Measurements from ENCODE around the gene DCANP1. TPM values are rescaled to one million over a fixed set of nuclear protein-coding genes. Genes with fewer than 3 reads are reported as not detected.

DCANP1 gene
- total and polyA plus RNA-seq, 2 experiments from 2014 or later, result not detected

DNA sequence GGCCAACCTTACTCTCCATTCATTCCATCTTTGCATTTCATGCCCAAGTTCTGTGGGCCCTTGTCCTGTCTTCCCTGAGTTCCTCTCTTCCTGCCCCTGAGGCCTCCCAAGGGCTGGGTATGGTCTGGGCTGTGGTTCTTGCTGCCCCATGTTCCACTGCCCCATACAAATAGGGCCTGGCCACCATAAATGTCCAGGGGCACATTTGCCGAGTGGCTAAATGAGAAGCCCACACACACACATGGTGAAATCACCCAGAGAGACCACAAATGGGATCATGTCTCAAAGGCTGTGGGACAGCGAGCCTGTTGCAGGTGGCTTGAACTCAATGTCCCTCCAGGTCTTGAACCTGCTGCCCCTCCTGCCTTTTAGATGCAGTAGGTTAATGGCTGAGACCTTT lies 3.8 kb upstream of the DCANP1 start:
- no peaks in the 10 kb centered on the region for H3K36me3 ChIP-seq
- H3K4me3 ChIP-seq, result no peak overlapping the region
- no peak overlapping the region for H3K27ac ChIP-seq
- DNase-seq (ENCODE audit: low read depth in 1 of 2, low spot score in 1 of 2), result no peak
- H3K9me3 ChIP-seq (ENCODE audit: low read depth), result no peaks in the 10 kb centered on the region
- no peaks in the 10 kb centered on the region for H3K4me1 ChIP-seq (ENCODE audit: low read depth)
- H3K27me3 ChIP-seq, result peaks cover 59% of the 10 kb centered on the region
- TF ChIP-seq, protein P1, sequence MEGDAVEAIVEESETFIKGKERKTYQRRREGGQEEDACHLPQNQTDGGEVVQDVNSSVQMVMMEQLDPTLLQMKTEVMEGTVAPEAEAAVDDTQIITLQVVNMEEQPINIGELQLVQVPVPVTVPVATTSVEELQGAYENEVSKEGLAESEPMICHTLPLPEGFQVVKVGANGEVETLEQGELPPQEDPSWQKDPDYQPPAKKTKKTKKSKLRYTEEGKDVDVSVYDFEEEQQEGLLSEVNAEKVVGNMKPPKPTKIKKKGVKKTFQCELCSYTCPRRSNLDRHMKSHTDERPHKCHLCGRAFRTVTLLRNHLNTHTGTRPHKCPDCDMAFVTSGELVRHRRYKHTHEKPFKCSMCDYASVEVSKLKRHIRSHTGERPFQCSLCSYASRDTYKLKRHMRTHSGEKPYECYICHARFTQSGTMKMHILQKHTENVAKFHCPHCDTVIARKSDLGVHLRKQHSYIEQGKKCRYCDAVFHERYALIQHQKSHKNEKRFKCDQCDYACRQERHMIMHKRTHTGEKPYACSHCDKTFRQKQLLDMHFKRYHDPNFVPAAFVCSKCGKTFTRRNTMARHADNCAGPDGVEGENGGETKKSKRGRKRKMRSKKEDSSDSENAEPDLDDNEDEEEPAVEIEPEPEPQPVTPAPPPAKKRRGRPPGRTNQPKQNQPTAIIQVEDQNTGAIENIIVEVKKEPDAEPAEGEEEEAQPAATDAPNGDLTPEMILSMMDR (IDR thresholded peaks at IDR 0.05; ENCODE audit: low read depth, low read length), result no peak

DNA sequence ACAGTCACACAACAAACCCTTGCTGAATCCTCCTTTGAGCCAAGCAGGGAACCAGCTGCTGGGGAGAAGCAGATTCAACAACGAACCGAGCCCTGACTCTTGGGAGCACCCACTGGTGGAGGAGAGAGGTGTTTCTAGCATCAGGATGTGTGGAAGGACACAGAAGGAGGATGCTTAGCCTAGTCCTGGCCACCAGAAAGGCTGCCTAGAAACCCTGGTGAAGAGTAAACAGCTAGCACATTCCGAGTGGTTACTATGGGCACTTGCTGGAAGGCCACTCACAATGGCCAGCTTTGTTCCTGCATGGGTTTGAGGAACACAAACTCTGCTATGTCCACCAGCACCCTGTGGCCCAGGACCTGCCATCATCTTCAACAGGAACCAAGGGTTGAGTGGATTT lies 3.2 kb upstream of the DCANP1 start:
- TF ChIP-seq, protein P1 (IDR thresholded peaks at IDR 0.05; ENCODE audit: low read depth, low read length), result no peak
- peaks cover 53% of the 10 kb centered on the region for H3K27me3 ChIP-seq
- H3K4me1 ChIP-seq (ENCODE audit: low read depth), result no peaks in the 10 kb centered on the region
- H3K9me3 ChIP-seq (ENCODE audit: low read depth), result no peaks in the 10 kb centered on the region
- DNase-seq (ENCODE audit: low read depth in 1 of 2, low spot score in 1 of 2), result no peak
- H3K27ac ChIP-seq, result no peak overlapping the region
- no peak overlapping the region for H3K4me3 ChIP-seq
- no peaks in the 10 kb centered on the region for H3K36me3 ChIP-seq

DNA sequence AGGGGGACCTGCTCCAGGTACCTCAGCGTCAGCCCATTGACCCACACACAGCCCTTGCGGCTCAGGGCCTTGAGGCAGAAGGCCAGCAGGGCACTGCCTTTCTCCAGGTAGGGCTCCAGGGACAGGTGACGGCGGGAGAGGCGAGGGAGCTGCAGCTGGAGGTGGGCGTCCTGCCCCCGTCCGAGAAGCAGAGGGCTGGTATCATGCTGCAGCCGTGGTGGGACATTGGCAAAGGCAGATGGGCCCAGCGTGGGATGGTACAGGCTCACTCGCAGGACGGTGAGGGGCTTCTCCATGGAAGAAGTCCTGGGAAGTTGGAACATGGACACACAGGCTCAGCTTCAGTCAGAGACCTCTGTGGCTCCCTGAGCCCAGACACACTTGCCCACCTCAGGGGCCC lies 2.5 kb upstream of the DCANP1 start:
- Histone ChIP-seq H3K27me3 (peaks cover 50% of the 10 kb centered on the region), H3K27ac (no peak overlapping the region), H3K36me3 (no peaks in the 10 kb centered on the region), H3K9me3 (ENCODE audit: low read depth) (no peaks in the 10 kb centered on the region), H3K4me1 (ENCODE audit: low read depth) (no peaks in the 10 kb centered on the region), H3K4me3 (no peak overlapping the region)
- no peak for DNase-seq (ENCODE audit: low read depth in 1 of 2, low spot score in 1 of 2)
- TF ChIP-seq, protein P1 (IDR thresholded peaks at IDR 0.05; ENCODE audit: low read depth, low read length), result no peak

DNA sequence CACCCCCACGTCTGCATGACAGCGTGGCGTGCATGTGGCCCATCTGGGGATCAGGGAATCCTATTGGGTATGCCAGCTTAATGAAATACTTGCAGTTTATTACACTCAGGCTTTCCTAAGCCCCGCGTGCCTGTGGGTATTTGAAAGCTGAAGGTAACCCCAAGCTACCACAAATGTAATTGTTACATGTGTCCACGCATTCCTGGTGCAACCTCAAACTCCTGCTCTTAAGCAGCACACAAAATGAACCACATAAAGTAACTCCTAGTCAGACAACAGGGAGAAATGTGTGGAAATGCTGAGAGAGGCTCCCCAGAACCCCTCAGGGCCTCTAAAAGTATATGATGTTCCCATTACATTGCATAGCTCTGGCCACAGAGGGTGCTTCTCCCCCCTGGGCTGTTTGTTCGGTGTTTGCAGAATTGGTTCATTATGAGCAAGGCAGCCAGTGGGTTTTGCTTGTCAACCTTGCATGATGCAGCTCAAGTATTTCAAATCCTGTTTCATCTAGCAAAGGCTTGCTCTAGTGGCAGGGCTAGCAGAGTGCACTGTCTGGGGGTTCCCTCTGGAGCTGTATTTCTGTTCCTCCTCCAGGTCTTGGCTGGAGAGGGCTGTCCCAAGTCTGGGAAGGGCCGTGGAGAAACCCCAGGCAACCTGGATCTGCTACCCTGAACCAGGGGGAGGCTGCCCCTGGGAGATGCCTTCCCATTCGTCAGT lies 1.8 kb upstream of the DCANP1 start:
- Histone ChIP-seq H3K27ac (no peak overlapping the region), H3K36me3 (no peaks in the 10 kb centered on the region), H3K27me3 (peaks cover 43% of the 10 kb centered on the region), H3K4me3 (no peak overlapping the region), H3K9me3 (ENCODE audit: low read depth) (no peaks in the 10 kb centered on the region), H3K4me1 (ENCODE audit: low read depth) (no peaks in the 10 kb centered on the region)
- TF ChIP-seq, protein P1 (IDR thresholded peaks at IDR 0.05; ENCODE audit: low read depth, low read length), result no peak
- no peak for DNase-seq (ENCODE audit: low read depth in 1 of 2, low spot score in 1 of 2)

DNA sequence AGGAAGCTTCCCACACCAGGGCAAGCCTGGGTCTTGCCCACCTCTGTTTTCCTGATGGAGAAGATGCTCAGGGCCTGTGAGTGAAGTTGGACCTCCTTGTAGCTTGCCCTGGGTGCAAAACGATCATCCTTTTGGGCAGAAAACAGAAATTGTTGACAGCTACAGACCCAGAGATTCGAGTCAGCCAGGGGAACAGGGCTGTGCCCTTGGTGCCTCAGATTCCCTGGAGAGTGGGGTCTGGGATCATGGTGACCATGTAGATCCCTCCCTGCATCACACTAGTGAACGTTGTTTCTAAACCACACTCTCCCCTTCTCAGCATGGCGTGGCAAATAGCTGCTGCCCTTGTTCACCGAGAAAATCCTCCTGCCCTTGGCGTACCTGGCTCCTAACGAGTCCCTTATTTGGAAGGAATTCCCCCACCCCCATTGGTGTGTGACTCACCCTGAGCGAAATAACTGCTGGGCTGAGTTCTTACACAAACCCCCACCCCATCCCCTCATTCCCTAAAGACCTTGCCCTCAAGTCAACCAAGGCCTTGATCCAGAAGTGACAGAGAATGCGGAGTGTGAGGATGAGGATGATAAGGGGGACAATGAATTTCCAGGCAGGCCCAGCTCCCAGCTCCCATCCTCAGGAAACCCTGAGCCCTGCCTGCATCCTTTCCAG lies 1.1 kb upstream of the DCANP1 start:
- peaks cover under 1% of the 10 kb centered on the region for H3K4me1 ChIP-seq (ENCODE audit: low read depth)
- no peaks in the 10 kb centered on the region for H3K9me3 ChIP-seq (ENCODE audit: low read depth)
- H3K27ac ChIP-seq, result no peak overlapping the region
- TF ChIP-seq, protein P1 (IDR thresholded peaks at IDR 0.05; ENCODE audit: low read depth, low read length), result no peak
- no peak for DNase-seq (ENCODE audit: low read depth in 1 of 2, low spot score in 1 of 2)
- H3K27me3 ChIP-seq, result peaks cover 36% of the 10 kb centered on the region
- H3K4me3 ChIP-seq, result no peak overlapping the region
- H3K36me3 ChIP-seq, result no peaks in the 10 kb centered on the region

Measured in cardiac muscle cell (in vitro differentiated cells and primary cell).